H1 (cell line): ENCODE measurements around the gene DFFA. TPM values are rescaled to one million over a fixed set of nuclear protein-coding genes. Genes with fewer than 3 reads are reported as not detected.

Experiments
- CTCF ChIA-PET: fragments of 300-600 bp; sonication (Branson Sonifier 250); formaldehyde crosslinking; loops from one replicate; lab custom pipeline; 2021; ENCODE audit not compliant: partially characterized antibody; lab: Charles Lee
- POLR2A ChIA-PET: fragments of 300-600 bp; sonication (Branson Sonifier 250); formaldehyde crosslinking; loops from one replicate; lab custom pipeline; 2021; ENCODE audit warnings: inconsistent platforms; ENCODE audit not compliant: partially characterized antibody; lab: Charles Lee
- DNase-seq, 2 experiments: peaks; one replicate each; pipeline versions ENCODE4 v3.0.0 to v3.0.0-alpha.2; 2010 to 2022; ENCODE audit warnings: low spot score in 2 of 2, low read depth in 1 of 2, mixed read lengths in 1 of 2
- FAIRE-seq: peaks from 2 replicates; lab custom pipeline; 2011; peaks lifted over from hg19 to GRCh38; lab: Jason Lieb, UNC
- H2AFZ ChIP-seq: 2 replicates; pipeline ENCODE4 v1.8.1; 2012; ENCODE audit warnings: low read length, inconsistent platforms
- H2AK5ac ChIP-seq: 2 replicates; pipeline ENCODE4 v1.6.1; 2013; ENCODE audit warnings: low read depth, low read length
- H2BK120ac ChIP-seq: replicated peaks from 2 replicates; pipeline ENCODE3; 2013; ENCODE audit warnings: low read depth, low read length, inconsistent platforms
- H2BK12ac ChIP-seq: 2 replicates; pipeline ENCODE4 v1.6.1; 2013; ENCODE audit warnings: low read depth, low read length
- H2BK15ac ChIP-seq: 2 replicates; pipeline ENCODE4 v1.6.1; 2013; ENCODE audit warnings: low read length
- H2BK20ac ChIP-seq: 2 replicates; pipeline ENCODE4 v1.6.1; 2013; ENCODE audit warnings: low read length
- H2BK5ac ChIP-seq: 2 replicates; pipeline ENCODE4 v1.6.1; 2013; ENCODE audit warnings: low read depth, low read length
- H3K14ac ChIP-seq: 2 replicates; pipeline ENCODE4 v1.6.1; 2013; ENCODE audit warnings: inconsistent platforms; ENCODE audit not compliant: insufficient read length
- H3K18ac ChIP-seq: 2 replicates; pipeline ENCODE4 v1.6.1; 2013; ENCODE audit warnings: low read length; ENCODE audit errors: extremely low read depth
- H3K23ac ChIP-seq: 2 replicates; pipeline ENCODE4 v1.6.1; 2013; ENCODE audit warnings: inconsistent platforms; ENCODE audit not compliant: insufficient read length
- H3K23me2 ChIP-seq: 2 replicates; pipeline ENCODE4 v1.6.1; 2013; ENCODE audit warnings: low read depth, low read length
- H3K27ac ChIP-seq: 2 replicates; pipeline ENCODE4 v1.6.1; 2011; ENCODE audit warnings: low read depth, low read length, inconsistent platforms
- H3K27me3 ChIP-seq, 4 experiments: replicated peaks in 1 of 4; 1 replicate in 1 of 4; 2 replicates in 3 of 4; pipeline versions ENCODE4 v1.6.1 to v1.8.1; 2011 to 2013; ENCODE audit warnings: low read length in 3 of 4, mild to moderate bottlenecking in 3 of 4, inconsistent platforms in 2 of 4, mixed read lengths in 2 of 4, moderate library complexity in 1 of 4; ENCODE audit not compliant: control insufficient read depth in 3 of 4, insufficient read depth in 3 of 4; ENCODE audit errors: extremely low read depth in 1 of 4
- H3K36me3 ChIP-seq, 4 experiments: 2 replicates each; pipeline versions ENCODE4 v1.6.1 to v1.8.1; 2011 to 2013; ENCODE audit warnings: mild to moderate bottlenecking in 4 of 4, low read length in 3 of 4, moderate library complexity in 2 of 4, control low read depth in 1 of 4, inconsistent platforms in 1 of 4; ENCODE audit not compliant: insufficient read depth in 4 of 4, control insufficient read depth in 2 of 4
- H3K4ac ChIP-seq: replicated peaks from 2 replicates; pipeline ENCODE3; 2013; ENCODE audit warnings: low read length, low read depth, mixed read lengths, inconsistent platforms; ENCODE audit not compliant: insufficient read length
- H3K4me1 ChIP-seq, 4 experiments: replicated peaks in 1 of 4; 1 replicate in 1 of 4; 2 replicates in 3 of 4; pipeline versions ENCODE4 v1.6.1 to v1.8.1; 2011 to 2013; ENCODE audit warnings: low read length in 3 of 4, inconsistent platforms in 2 of 4, mixed read lengths in 1 of 4; ENCODE audit not compliant: insufficient read depth in 4 of 4, control insufficient read depth in 3 of 4
- H3K4me2 ChIP-seq, 2 experiments: 2 replicates each; pipeline versions ENCODE4 v1.6.1 to v1.8.1; 2011 to 2013; ENCODE audit warnings: low read depth in 2 of 2, low read length in 2 of 2, control low read depth in 1 of 2, inconsistent platforms in 1 of 2, mild to moderate bottlenecking in 1 of 2; ENCODE audit not compliant: insufficient read depth in 1 of 2
- H3K4me3 ChIP-seq, 4 experiments: fragments of 200-600, 300-600 bp in 1 of 4; sonication (generic), shearing (Covaris generic), sonication (Bioruptor Twin) in 1 of 4; 2 replicates each; pipeline versions ENCODE4 v1.5.1 to v1.8.1; 2011 to 2016; ENCODE audit warnings: low read length in 4 of 4, low read depth in 3 of 4, control low read depth in 2 of 4, inconsistent platforms in 2 of 4, mild to moderate bottlenecking in 2 of 4, mixed read lengths in 1 of 4, moderate library complexity in 1 of 4; ENCODE audit not compliant: insufficient read depth in 2 of 4; ENCODE audit errors: extremely low read depth in 1 of 4
- H3K56ac ChIP-seq: replicated peaks from 2 replicates; pipeline ENCODE3; 2013; ENCODE audit warnings: low read depth, mild to moderate bottlenecking, mixed read lengths, low read length, inconsistent platforms; ENCODE audit not compliant: insufficient read length
- H3K79me1 ChIP-seq: 2 replicates; pipeline ENCODE4 v1.6.1; 2013; ENCODE audit warnings: low read depth, low read length, control low read depth
- H3K79me2 ChIP-seq, 2 experiments: 2 replicates each; pipeline versions ENCODE4 v1.6.1 to v1.8.1; 2012 to 2013; ENCODE audit warnings: low read length in 2 of 2, mild to moderate bottlenecking in 2 of 2, inconsistent platforms in 1 of 2; ENCODE audit not compliant: insufficient read depth in 2 of 2, control insufficient read depth in 1 of 2
- H3K9ac ChIP-seq, 4 experiments: replicated peaks in 1 of 4; 1 replicate in 1 of 4; 2 replicates in 3 of 4; pipeline versions ENCODE4 v1.6.1 to v1.8.1; 2011 to 2013; ENCODE audit warnings: low read depth in 3 of 4, low read length in 3 of 4, control low read depth in 2 of 4, mild to moderate bottlenecking in 2 of 4, moderate library complexity in 2 of 4, inconsistent platforms in 1 of 4; ENCODE audit errors: extremely low read depth in 1 of 4
- H3K9me3 ChIP-seq, 2 experiments: 2 replicates each; pipeline versions ENCODE4 v1.6.1 to v1.8.1; 2012 to 2013; ENCODE audit warnings: mild to moderate bottlenecking in 2 of 2, moderate library complexity in 2 of 2, control low read depth in 1 of 2, inconsistent platforms in 1 of 2, low read depth in 1 of 2, low read length in 1 of 2, mixed read lengths in 1 of 2; ENCODE audit not compliant: insufficient read depth in 2 of 2
- H4K20me1 ChIP-seq, 2 experiments: replicated peaks in 1 of 2; 2 replicates each; pipeline versions ENCODE3 to v1.8.1; 2011 to 2013; ENCODE audit warnings: inconsistent platforms in 2 of 2, low read length in 2 of 2, mild to moderate bottlenecking in 1 of 2; ENCODE audit not compliant: insufficient read depth in 2 of 2, control insufficient read depth in 1 of 2
- H4K5ac ChIP-seq: 2 replicates; pipeline ENCODE4 v1.6.1; 2013; ENCODE audit warnings: low read length, low read depth, mixed read lengths, inconsistent platforms; ENCODE audit not compliant: insufficient read length
- H4K8ac ChIP-seq: 2 replicates; pipeline ENCODE4 v1.8.0; 2013; ENCODE audit warnings: mild to moderate bottlenecking, moderate library complexity, low read length, inconsistent platforms; ENCODE audit not compliant: insufficient read depth; ENCODE audit errors: extremely low read depth
- H4K91ac ChIP-seq: replicated peaks from 2 replicates; pipeline ENCODE3; 2013; ENCODE audit warnings: low read length, mixed read lengths, inconsistent platforms; ENCODE audit not compliant: insufficient read length
- CREB1 ChIP-seq: IDR thresholded peaks from 2 replicates; pipeline ENCODE4 v1.6.1; 2012; ENCODE audit warnings: inconsistent platforms
- EGR1 ChIP-seq: IDR thresholded peaks from 2 replicates; pipeline ENCODE4 v1.6.1; 2011; ENCODE audit warnings: low read depth, low read length, borderline replicate concordance
- FOSL1 ChIP-seq: IDR thresholded peaks from 2 replicates; pipeline ENCODE4 v1.6.1; 2011; ENCODE audit warnings: mild to moderate bottlenecking, low read depth, low read length, moderate library complexity; ENCODE audit not compliant: insufficient read depth
- RXRA ChIP-seq: IDR thresholded peaks from 2 replicates; pipeline ENCODE4 v1.6.1; 2011; ENCODE audit warnings: low read depth, mild to moderate bottlenecking, low read length, moderate library complexity; ENCODE audit not compliant: insufficient read depth
- TAF7 ChIP-seq: optimal IDR thresholded peaks from 2 replicates; pipeline ENCODE3; 2011; ENCODE audit warnings: low read depth, mild to moderate bottlenecking, inconsistent platforms, low read length, moderate library complexity, borderline replicate concordance
- TBP ChIP-seq: IDR thresholded peaks from 2 replicates; pipeline ENCODE4 v1.6.1; 2011; ENCODE audit warnings: low read depth, low read length, improper control_type of control experiment
- WGBS, 2 experiments: shearing (Covaris generic) in 1 of 2; methylation state at CpG; one replicate each; pipeline versions ENCODE4 v1.1.6 to v1.1.7; 2013 to 2015; ENCODE audit warnings: low lambda C conversion rate in 2 of 2, mixed read lengths in 2 of 2, inconsistent platforms in 1 of 2, low coverage in 1 of 2, missing lambda C conversion rate in 1 of 2; ENCODE audit not compliant: insufficient replicate concordance in 2 of 2, insufficient coverage in 1 of 2, insufficient read length in 1 of 2; ENCODE audit errors: extremely low coverage in 1 of 2, missing lambda C conversion rate in 1 of 2; 5-methylcytosine and 5-hydroxymethylcytosine counted together
- polyA plus RNA-seq, 7 experiments: library from polyadenylated mRNA; depleted of rRNA in 3 of 7; stranded (reverse) in 5 of 7; unstranded in 2 of 7; fragments of >200 nt in 5 of 7; fragments of 200-250 nt in 2 of 7; gene quantifications; 1 replicate in 5 of 7; 2 replicates in 1 of 7; 4 replicates in 1 of 7; pipeline versions ENCODE4 v1.2.1 to v1.2.3, GENCODE V29; 2011 to 2013; ENCODE audit warnings: missing spikeins in 2 of 7, mixed read lengths in 2 of 7
- total RNA-seq: library from RNA; stranded (reverse); fragmentation: NEBNext Ultra II Directional; extraction: Animal tissue kit (Norgen Biotek cat#: 25700); gene quantifications from 2 replicates; pipeline ENCODE4 v1.2.1, GENCODE V29; 2021
- TF ChIP-seq, protein P1 (sequence below), 3 experiments: IDR thresholded peaks; 1 replicate in 2 of 3; 2 replicates in 1 of 3; pipeline versions ENCODE4 v1.5.1 to v1.6.1; 2011; ENCODE audit warnings: low read length in 3 of 3, mild to moderate bottlenecking in 3 of 3, inconsistent platforms in 2 of 3, low read depth in 1 of 3, moderate library complexity in 1 of 3; ENCODE audit not compliant: insufficient read depth in 1 of 3; ENCODE audit errors: control extremely low read depth in 1 of 3

The DFFA gene
- total and polyA plus RNA-seq, 2 of the 8 experiments (the other 6 are each of a cell fraction or from before 2014, with no cell fraction given), result 34.3 to 79.9 TPM

DNA sequence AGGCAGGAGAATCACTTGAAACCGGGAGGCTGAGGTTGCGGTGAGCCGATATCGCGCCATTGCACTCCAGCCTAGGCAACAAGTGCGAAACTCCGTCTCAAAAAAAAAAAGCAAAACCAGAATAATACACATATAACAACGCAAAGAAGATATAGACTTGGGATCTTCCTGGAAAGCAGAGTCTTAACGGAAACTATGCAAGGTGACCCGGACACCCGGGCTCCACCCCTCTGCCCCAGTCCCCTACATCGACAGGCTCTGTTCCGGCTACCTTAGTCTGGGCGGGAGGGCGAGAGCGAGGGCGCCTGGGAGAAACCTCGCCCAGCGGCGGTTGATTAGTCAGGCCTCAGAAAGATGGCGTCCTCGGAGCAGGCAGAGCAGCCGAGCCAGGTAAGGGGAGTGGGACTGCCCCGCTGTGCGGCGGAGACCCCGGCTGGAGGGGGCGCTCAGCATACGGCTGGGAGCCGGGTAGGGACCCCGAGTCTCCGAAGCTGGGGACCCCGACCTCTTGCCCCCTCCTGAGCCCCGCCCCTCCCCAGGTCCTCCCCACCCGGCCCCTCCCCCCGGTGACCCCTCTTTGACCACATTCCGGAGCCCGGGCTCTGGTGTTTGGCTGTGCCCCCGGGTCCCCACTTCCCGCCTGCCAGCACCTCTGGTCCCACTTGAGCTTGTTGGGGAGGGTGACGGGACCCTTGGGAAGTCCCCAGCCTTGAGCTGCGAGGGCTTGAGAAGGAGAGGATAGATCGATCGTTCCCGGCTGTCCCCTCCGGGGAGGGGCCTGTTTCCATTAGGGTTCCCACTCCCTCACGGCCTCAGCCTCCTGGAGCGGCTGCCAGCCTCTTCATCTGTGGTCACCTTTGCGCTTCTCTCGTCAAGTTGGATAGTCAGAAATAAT, 2.5 kb upstream of the DFFA start, which contains the start of gene PEX14:
TSS of gene PEX14 (plus strand) at position 338 of the 895 bp plus-strand sequence. CDS start at position 355, 17 bp downstream.
- H2AFZ ChIP-seq, result no peak within 1 kb of the TSS; the same call in 1 of the 2 replicates
- H4K20me1 ChIP-seq, result peaks cover 2 to 4% of the 10 kb centered on the region in 2 experiments
- peak within 1 kb of the TSS; percentile 88 to 98 (median 92) for H3K4me3 ChIP-seq
- no peak within 1 kb of the TSS for H2BK20ac ChIP-seq
- H3K27me3 ChIP-seq, result no peaks in the 10 kb centered on the region
- FAIRE-seq (no peak), DNase-seq (peak; percentile 76 to 92)
- no peak within 1 kb of the TSS for H3K23ac ChIP-seq
- no peaks in the 10 kb centered on the region; a peak in 3 of 7 replicates for H3K4me1 ChIP-seq
- peak within 1 kb of the TSS; percentile 73 for H2BK5ac ChIP-seq
- H3K14ac ChIP-seq, result no peak within 1 kb of the TSS
- peak within 1 kb of the TSS; percentile 54 for H3K56ac ChIP-seq
- H2BK15ac ChIP-seq, result no peak within 1 kb of the TSS
- no peak within 1 kb of the TSS for H2AK5ac ChIP-seq
- H3K79me2 ChIP-seq, result peaks cover 4 to 51% of the 10 kb centered on the region in 2 experiments; a peak in 3 of 4 replicates
- H4K91ac ChIP-seq, result peak within 1 kb of the TSS; percentile 52
- peak within 1 kb of the TSS; percentile 65 for H3K18ac ChIP-seq
- peak within 1 kb of the TSS; percentile 85 for H4K5ac ChIP-seq
- H3K79me1 ChIP-seq, result peaks cover 9% of the 10 kb centered on the region; the same call in 1 of the 2 replicates
- peak within 1 kb of the TSS; percentile 85 to 92 for H3K4me2 ChIP-seq
- H3K36me3 ChIP-seq, result 0 out of 8 replicates have a peak, but pooled peaks cover 0 to 2% (median 0%) of the 10 kb centered on the region in 4 experiments
- ChIA-PET CTCF (interaction anchor here (0.6 to 1.0 kb wide), 5 partner anchors 12 to 46 kb away, joined by 3 to 4 read pairs (median 3); no protein-coding TSS in a partner anchor), POLR2A (interaction anchor here (0.8 to 2.0 kb wide), 10 partner anchors 10 to 160 kb away, joined by 3 to 8 read pairs (median 4); partner anchors contain the start of genes CENPS and CORT)
- H2BK120ac ChIP-seq, result no peak within 1 kb of the TSS
- no peaks in the 10 kb centered on the region for H3K9me3 ChIP-seq
- 19% methylated on average over 33 of the region's 50 CpGs; no CpG with 5 or more reads in 1 of the 2 experiments for WGBS, 2 experiments
- H3K9ac ChIP-seq, result peak within 1 kb of the TSS; percentile 53 to 91 (median 86)
- no peak within 1 kb of the TSS for H2BK12ac ChIP-seq
- peaks cover 9% of the 10 kb centered on the region for H3K23me2 ChIP-seq
- H4K8ac ChIP-seq, result peak within 1 kb of the TSS; percentile 98
- H3K27ac ChIP-seq, result peak within 1 kb of the TSS; percentile 44; the same call in 1 of the 2 replicates
- no peak within 1 kb of the TSS for H3K4ac ChIP-seq
- TF ChIP-seq CREB1, result 0 out of 2 replicates have a peak, but pooled peaks have one; percentile 27
- TF ChIP-seq TAF7, result peak; percentile 86
- TF ChIP-seq FOSL1, result no peak
- peak; percentile 64; the same call in 1 of the 2 replicates for TF ChIP-seq TBP
- TF ChIP-seq, protein P1, sequence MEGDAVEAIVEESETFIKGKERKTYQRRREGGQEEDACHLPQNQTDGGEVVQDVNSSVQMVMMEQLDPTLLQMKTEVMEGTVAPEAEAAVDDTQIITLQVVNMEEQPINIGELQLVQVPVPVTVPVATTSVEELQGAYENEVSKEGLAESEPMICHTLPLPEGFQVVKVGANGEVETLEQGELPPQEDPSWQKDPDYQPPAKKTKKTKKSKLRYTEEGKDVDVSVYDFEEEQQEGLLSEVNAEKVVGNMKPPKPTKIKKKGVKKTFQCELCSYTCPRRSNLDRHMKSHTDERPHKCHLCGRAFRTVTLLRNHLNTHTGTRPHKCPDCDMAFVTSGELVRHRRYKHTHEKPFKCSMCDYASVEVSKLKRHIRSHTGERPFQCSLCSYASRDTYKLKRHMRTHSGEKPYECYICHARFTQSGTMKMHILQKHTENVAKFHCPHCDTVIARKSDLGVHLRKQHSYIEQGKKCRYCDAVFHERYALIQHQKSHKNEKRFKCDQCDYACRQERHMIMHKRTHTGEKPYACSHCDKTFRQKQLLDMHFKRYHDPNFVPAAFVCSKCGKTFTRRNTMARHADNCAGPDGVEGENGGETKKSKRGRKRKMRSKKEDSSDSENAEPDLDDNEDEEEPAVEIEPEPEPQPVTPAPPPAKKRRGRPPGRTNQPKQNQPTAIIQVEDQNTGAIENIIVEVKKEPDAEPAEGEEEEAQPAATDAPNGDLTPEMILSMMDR (IDR thresholded peaks at IDR 0.05; ENCODE audit: control extremely low read depth in 1 of 3, insufficient read depth in 1 of 3, low read depth in 1 of 3, low read length in 3 of 3), result no peak
- TF ChIP-seq EGR1, result 0 out of 2 replicates have a peak, but pooled peaks have one; percentile 62
- 0 out of 2 replicates have a peak, but pooled peaks have one; percentile 28 for TF ChIP-seq RXRA
